ENCODE measurements around the gene HAGH. TPM values are rescaled to one million over a fixed set of nuclear protein-coding genes. Genes with fewer than 3 reads are reported as not detected.

HAGH gene
- total RNA-seq, 1 experiment from 2014 or later = 36.0 TPM

DNA sequence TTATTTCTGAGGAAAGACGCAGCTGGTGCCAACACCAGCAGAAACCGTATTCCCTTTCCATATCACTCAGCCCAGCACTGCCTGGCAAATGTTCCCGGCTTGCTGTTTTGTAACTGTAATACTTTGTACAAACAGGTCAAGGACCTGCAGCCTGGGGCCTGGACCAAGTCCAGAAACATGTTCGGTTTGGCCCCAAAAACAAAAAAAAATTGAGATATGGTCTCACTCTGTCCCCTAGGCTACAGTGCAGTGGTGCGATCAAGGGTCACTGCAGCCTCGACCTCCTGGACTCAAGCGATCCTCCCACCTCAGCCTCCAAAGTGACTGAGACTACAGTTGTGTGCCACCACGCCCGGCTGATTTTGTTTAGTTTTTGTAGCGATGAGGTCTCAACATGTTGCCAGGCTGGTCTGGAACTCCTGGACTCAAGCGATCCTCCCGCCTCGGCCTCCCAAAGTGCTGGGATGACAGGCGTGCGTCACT, 1.2 kb downstream of the HAGH start (continued):
- TF ChIP-seq ZNF138 (CRISPR knock-in tag; conservative IDR thresholded peaks at IDR 0.05) (no peak), ZNF232 (CRISPR knock-in tag; IDR thresholded peaks at IDR 0.05) (no peak), ZBTB21 (CRISPR knock-in tag; IDR thresholded peaks at IDR 0.05; ENCODE audit: borderline replicate concordance) (no peak)

- peak overlapping the region; percentile 93 for H3K27ac Mint-ChIP-seq
- ChIA-PET POLR2A (no interaction called here), CTCF (interaction anchor here (1.0 to 2.8 kb wide), 11 partner anchors 12 to 123 kb away, joined by 3 to 18 read pairs (median 5); partner anchors contain the start of genes IGFALS, MAPK8IP3, NUBP2 and SPSB3)
- ATAC-seq (peak; percentile 50), DNase-seq (ENCODE audit: low spot score) (peak; percentile 67)
- peak overlapping the region; percentile 45; the same call in 1 of the 2 replicates for H3K4me3 Mint-ChIP-seq
- no peaks in the 10 kb centered on the region for H3K9me3 Mint-ChIP-seq
- H3K36me3 Mint-ChIP-seq = no peaks in the 10 kb centered on the region
- TF ChIP-seq SMAD3 (CRISPR knock-in tag; IDR thresholded peaks at IDR 0.05; ENCODE audit: borderline replicate concordance) (no peak), HMGXB4 (CRISPR knock-in tag; IDR thresholded peaks at IDR 0.05) (no peak), SOX15 (CRISPR knock-in tag; IDR thresholded peaks at IDR 0.05) (no peak), TCF7 (CRISPR knock-in tag; IDR thresholded peaks at IDR 0.05; ENCODE audit: low read depth) (no peak), MXD4 (CRISPR knock-in tag; IDR thresholded peaks at IDR 0.05; ENCODE audit: borderline replicate concordance) (no peak), AR (CRISPR knock-in tag; IDR thresholded peaks at IDR 0.05) (no peak), ZNF396 (CRISPR knock-in tag; IDR thresholded peaks at IDR 0.05; ENCODE audit: borderline replicate concordance) (no peak), FOXK1 (CRISPR knock-in tag; IDR thresholded peaks at IDR 0.05) (no peak), ZNF671 (CRISPR knock-in tag; IDR thresholded peaks at IDR 0.05) (no peak), ETV6 (CRISPR knock-in tag; IDR thresholded peaks at IDR 0.05) (no peak), E2F4 (CRISPR knock-in tag; IDR thresholded peaks at IDR 0.05; ENCODE audit: borderline replicate concordance, low read depth) (no peak), TEAD1 (CRISPR knock-in tag; IDR thresholded peaks at IDR 0.05) (no peak), ZNF232 (CRISPR knock-in tag; IDR thresholded peaks at IDR 0.05) (no peak), MLX (CRISPR knock-in tag; IDR thresholded peaks at IDR 0.05) (no peak), RELA (CRISPR knock-in tag; IDR thresholded peaks at IDR 0.05; ENCODE audit: borderline replicate concordance) (no peak)
- TF ChIP-seq, protein P1, sequence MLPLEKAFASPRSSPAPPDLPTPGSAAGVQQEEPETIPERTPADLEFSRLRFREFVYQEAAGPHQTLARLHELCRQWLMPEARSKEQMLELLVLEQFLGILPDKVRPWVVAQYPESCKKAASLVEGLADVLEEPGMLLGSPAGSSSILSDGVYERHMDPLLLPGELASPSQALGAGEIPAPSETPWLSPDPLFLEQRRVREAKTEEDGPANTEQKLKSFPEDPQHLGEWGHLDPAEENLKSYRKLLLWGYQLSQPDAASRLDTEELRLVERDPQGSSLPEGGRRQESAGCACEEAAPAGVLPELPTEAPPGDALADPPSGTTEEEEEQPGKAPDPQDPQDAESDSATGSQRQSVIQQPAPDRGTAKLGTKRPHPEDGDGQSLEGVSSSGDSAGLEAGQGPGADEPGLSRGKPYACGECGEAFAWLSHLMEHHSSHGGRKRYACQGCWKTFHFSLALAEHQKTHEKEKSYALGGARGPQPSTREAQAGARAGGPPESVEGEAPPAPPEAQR (CRISPR knock-in tag; IDR thresholded peaks at IDR 0.05) = no peak
- TF ChIP-seq, protein P2, sequence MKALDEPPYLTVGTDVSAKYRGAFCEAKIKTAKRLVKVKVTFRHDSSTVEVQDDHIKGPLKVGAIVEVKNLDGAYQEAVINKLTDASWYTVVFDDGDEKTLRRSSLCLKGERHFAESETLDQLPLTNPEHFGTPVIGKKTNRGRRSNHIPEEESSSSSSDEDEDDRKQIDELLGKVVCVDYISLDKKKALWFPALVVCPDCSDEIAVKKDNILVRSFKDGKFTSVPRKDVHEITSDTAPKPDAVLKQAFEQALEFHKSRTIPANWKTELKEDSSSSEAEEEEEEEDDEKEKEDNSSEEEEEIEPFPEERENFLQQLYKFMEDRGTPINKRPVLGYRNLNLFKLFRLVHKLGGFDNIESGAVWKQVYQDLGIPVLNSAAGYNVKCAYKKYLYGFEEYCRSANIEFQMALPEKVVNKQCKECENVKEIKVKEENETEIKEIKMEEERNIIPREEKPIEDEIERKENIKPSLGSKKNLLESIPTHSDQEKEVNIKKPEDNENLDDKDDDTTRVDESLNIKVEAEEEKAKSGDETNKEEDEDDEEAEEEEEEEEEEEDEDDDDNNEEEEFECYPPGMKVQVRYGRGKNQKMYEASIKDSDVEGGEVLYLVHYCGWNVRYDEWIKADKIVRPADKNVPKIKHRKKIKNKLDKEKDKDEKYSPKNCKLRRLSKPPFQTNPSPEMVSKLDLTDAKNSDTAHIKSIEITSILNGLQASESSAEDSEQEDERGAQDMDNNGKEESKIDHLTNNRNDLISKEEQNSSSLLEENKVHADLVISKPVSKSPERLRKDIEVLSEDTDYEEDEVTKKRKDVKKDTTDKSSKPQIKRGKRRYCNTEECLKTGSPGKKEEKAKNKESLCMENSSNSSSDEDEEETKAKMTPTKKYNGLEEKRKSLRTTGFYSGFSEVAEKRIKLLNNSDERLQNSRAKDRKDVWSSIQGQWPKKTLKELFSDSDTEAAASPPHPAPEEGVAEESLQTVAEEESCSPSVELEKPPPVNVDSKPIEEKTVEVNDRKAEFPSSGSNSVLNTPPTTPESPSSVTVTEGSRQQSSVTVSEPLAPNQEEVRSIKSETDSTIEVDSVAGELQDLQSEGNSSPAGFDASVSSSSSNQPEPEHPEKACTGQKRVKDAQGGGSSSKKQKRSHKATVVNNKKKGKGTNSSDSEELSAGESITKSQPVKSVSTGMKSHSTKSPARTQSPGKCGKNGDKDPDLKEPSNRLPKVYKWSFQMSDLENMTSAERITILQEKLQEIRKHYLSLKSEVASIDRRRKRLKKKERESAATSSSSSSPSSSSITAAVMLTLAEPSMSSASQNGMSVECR (CRISPR knock-in tag; IDR thresholded peaks at IDR 0.05; ENCODE audit: borderline replicate concordance) = no peak
- peaks cover 2% of the 10 kb centered on the region; the same call in 1 of the 2 replicates for H3K27me3 Mint-ChIP-seq (ENCODE audit: low read depth)
- peaks cover 16% of the 10 kb centered on the region for H3K4me1 Mint-ChIP-seq
Measured at GRCh38 chr16:1823821-1824220, 2.8 kb downstream of the HAGH start.

Measured in WTC11 (cell line).